ENCODE measurements around the gene TIMELESS. TPM values are rescaled to one million over a fixed set of nuclear protein-coding genes. Genes with fewer than 3 reads are reported as not detected.
"Not testable (repeated sequence)": the region's sequence is repeated elsewhere in the genome, so short reads cannot be mapped to it uniquely, and the experiment has no call there.

The TIMELESS gene
- total RNA-seq (2022) (44.4 and 48.6 TPM in 2 replicates), Bru-seq, nascent RNA (percentile 69 among the genes with signal in this experiment), BruChase-seq, experiment 1, labeled RNA remaining after a 6-hour chase (percentile 82 among the genes with signal in this experiment), BruChase-seq, experiment 2, labeled RNA remaining after a 2-hour chase (percentile 76 among the genes with signal in this experiment)
- long read RNA-seq, full-length matches to known transcripts: 30 of 64 reads
- long read RNA-seq, partial matches to known transcripts: 10 of 64 reads
- long read RNA-seq, other reads (novel, unspliced or antisense): 24 of 64 reads

- H3K27ac Mint-ChIP-seq (ENCODE audit: unreplicated experiment): peak within 1 kb of the TSS; percentile 88
- peaks cover 14% of the 10 kb centered on the region for H3K27me3 Mint-ChIP-seq (ENCODE audit: unreplicated experiment)
- DNase-seq: peak; percentile 92
- intact Hi-C loops (cut with micrococcal nuclease; ENCODE audit: unreplicated experiment): no loop called here
- peaks cover 27% of the 10 kb centered on the region for H3K4me1 Mint-ChIP-seq (ENCODE audit: low read depth, unreplicated experiment)
- peaks cover 3% of the 10 kb centered on the region for H3K9me3 Mint-ChIP-seq (ENCODE audit: low read depth, unreplicated experiment)
- no peak for TF ChIP-seq CTCF (IDR thresholded peaks at IDR 0.05; ENCODE audit: unreplicated experiment)
- CTCF ChIA-PET: interaction anchor here (0.7 to 1.9 kb wide), 3 partner anchors 15 to 115 kb away, joined by 3 to 6 read pairs (median 5); partner anchors contain the start of genes PAN2 and STAT2
- BruUV-seq (replicated peaks): TSS peak; percentile 77
- H3K36me3 Mint-ChIP-seq (ENCODE audit: insufficient read depth, unreplicated experiment): peaks cover 12% of the 10 kb centered on the region
- H3K4me3 Mint-ChIP-seq (ENCODE audit: low read depth, unreplicated experiment): peak within 1 kb of the TSS; percentile 83
These were observed at the start of gene TIMELESS for GRCh38 chr12:56448860-56449621. TIMELESS (minus strand) TSS chr12:56449426; CDS start chr12:56434170, 15,256 bp downstream.

- H3K36me3 Mint-ChIP-seq (ENCODE audit: insufficient read depth, unreplicated experiment); DNase-seq; H3K4me1 Mint-ChIP-seq (ENCODE audit: low read depth, unreplicated experiment); H3K4me3 Mint-ChIP-seq (ENCODE audit: low read depth, unreplicated experiment); BruUV-seq (replicated peaks); H3K27ac Mint-ChIP-seq (ENCODE audit: unreplicated experiment); H3K9me3 Mint-ChIP-seq (ENCODE audit: low read depth, unreplicated experiment); CTCF ChIA-PET; intact Hi-C loops (cut with micrococcal nuclease; ENCODE audit: unreplicated experiment): not testable (repeated sequence)
- H3K27me3 Mint-ChIP-seq (ENCODE audit: unreplicated experiment): peaks cover 38% of the 10 kb centered on the region
These were observed 49.1 kb upstream of the TIMELESS start for GRCh38 chr12:56498126-56498902.

DNA sequence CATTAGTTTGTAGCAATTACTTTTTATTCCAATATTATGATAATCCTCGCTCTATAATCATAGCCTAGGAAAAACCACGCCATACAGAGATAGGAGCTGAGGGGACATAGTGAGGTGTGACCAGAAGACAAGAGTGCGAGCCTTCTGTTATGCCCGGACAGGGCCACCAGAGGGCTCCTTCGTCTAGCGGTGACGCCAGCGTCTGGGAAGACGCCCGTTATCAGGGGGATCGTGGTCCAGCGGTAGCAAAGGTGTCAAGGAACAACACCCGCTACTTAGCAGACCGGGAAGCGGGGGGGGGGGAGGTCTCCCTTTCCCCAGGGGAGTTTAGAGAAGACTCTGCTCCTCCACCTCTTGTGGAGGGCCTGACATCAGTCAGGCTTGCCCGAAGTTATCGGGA is 47.5 kb upstream of the TIMELESS start:
- not testable (repeated sequence) for H3K36me3 Mint-ChIP-seq (ENCODE audit: insufficient read depth, unreplicated experiment); H3K4me3 Mint-ChIP-seq (ENCODE audit: low read depth, unreplicated experiment); H3K4me1 Mint-ChIP-seq (ENCODE audit: low read depth, unreplicated experiment); BruUV-seq (replicated peaks); H3K9me3 Mint-ChIP-seq (ENCODE audit: low read depth, unreplicated experiment); H3K27ac Mint-ChIP-seq (ENCODE audit: unreplicated experiment)
- H3K27me3 Mint-ChIP-seq (ENCODE audit: unreplicated experiment): peaks cover 40% of the 10 kb centered on the region
- CTCF ChIA-PET: interaction anchor here (0.6 to 1.3 kb wide), 3 partner anchors 9 to 77 kb away, joined by 3 to 4 read pairs (median 3); partner anchors contain the start of genes GLS2 and RBMS2
- peak; percentile 54 for TF ChIP-seq CTCF (IDR thresholded peaks at IDR 0.05; ENCODE audit: unreplicated experiment)
- DNase-seq: peak; percentile 85
- intact Hi-C loops (cut with micrococcal nuclease; ENCODE audit: unreplicated experiment): loop anchor here (1.0 kb wide), 1 partner anchor 98 kb away; no protein-coding TSS in a partner anchor

- DNase-seq; CTCF ChIA-PET; intact Hi-C loops (cut with micrococcal nuclease; ENCODE audit: unreplicated experiment); H3K4me1 Mint-ChIP-seq (ENCODE audit: low read depth, unreplicated experiment); H3K9me3 Mint-ChIP-seq (ENCODE audit: low read depth, unreplicated experiment); H3K4me3 Mint-ChIP-seq (ENCODE audit: low read depth, unreplicated experiment); H3K36me3 Mint-ChIP-seq (ENCODE audit: insufficient read depth, unreplicated experiment); BruUV-seq (replicated peaks); H3K27ac Mint-ChIP-seq (ENCODE audit: unreplicated experiment): not testable (repeated sequence)
- peaks cover 51% of the 10 kb centered on the region for H3K27me3 Mint-ChIP-seq (ENCODE audit: unreplicated experiment)
These were observed 45.3 kb upstream of the TIMELESS start for GRCh38 chr12:56494481-56494880.

GRCh38 chr12:56494106-56494415 is 44.8 kb upstream of the TIMELESS start:
- BruUV-seq (replicated peaks); H3K4me3 Mint-ChIP-seq (ENCODE audit: low read depth, unreplicated experiment); H3K9me3 Mint-ChIP-seq (ENCODE audit: low read depth, unreplicated experiment); DNase-seq; H3K27ac Mint-ChIP-seq (ENCODE audit: unreplicated experiment); CTCF ChIA-PET; intact Hi-C loops (cut with micrococcal nuclease; ENCODE audit: unreplicated experiment); H3K4me1 Mint-ChIP-seq (ENCODE audit: low read depth, unreplicated experiment); H3K36me3 Mint-ChIP-seq (ENCODE audit: insufficient read depth, unreplicated experiment): not testable (repeated sequence)
- H3K27me3 Mint-ChIP-seq (ENCODE audit: unreplicated experiment): peaks cover 46% of the 10 kb centered on the region

- CTCF ChIA-PET; H3K9me3 Mint-ChIP-seq (ENCODE audit: low read depth, unreplicated experiment): not testable (repeated sequence)
These were observed 44.3 kb upstream of the TIMELESS start for GRCh38 chr12:56493409-56494105.

More at GRCh38 chr12:56493409-56494105, 44.3 kb upstream of the TIMELESS start:
- intact Hi-C loops (cut with micrococcal nuclease; ENCODE audit: unreplicated experiment); H3K36me3 Mint-ChIP-seq (ENCODE audit: insufficient read depth, unreplicated experiment); H3K27ac Mint-ChIP-seq (ENCODE audit: unreplicated experiment); BruUV-seq (replicated peaks); DNase-seq; H3K4me3 Mint-ChIP-seq (ENCODE audit: low read depth, unreplicated experiment); H3K4me1 Mint-ChIP-seq (ENCODE audit: low read depth, unreplicated experiment): not testable (repeated sequence)
- peaks cover 45% of the 10 kb centered on the region for H3K27me3 Mint-ChIP-seq (ENCODE audit: unreplicated experiment)

Measured in Calu3 (cell line).